Endodermal cell (in vitro differentiated cells): ENCODE results near the gene BEND5. TPM values are rescaled to one million over a fixed set of nuclear protein-coding genes. Genes with fewer than 3 reads are reported as not detected.

Source experiments
- DNase-seq: peaks from one replicate; pipeline ENCODE4 v3.0.0-alpha.2; 2017
- H3K27ac ChIP-seq: 2 replicates; pipeline ENCODE4 v1.5.1; 2013; ENCODE audit warnings: mild to moderate bottlenecking, low read depth, low read length, moderate library complexity
- H3K27me3 ChIP-seq: 2 replicates; pipeline ENCODE4 v1.6.1; 2013; ENCODE audit warnings: mild to moderate bottlenecking, low read length, moderate library complexity; ENCODE audit not compliant: insufficient read depth, control insufficient read depth, poor library complexity, severe bottlenecking
- H3K36me3 ChIP-seq: 2 replicates; pipeline ENCODE4 v1.7.0; 2013; ENCODE audit warnings: mild to moderate bottlenecking, low read length, moderate library complexity; ENCODE audit not compliant: control insufficient read depth, insufficient read depth
- H3K4me1 ChIP-seq: one replicate; pipeline ENCODE4 v1.7.0; 2013; ENCODE audit warnings: low read length; ENCODE audit not compliant: control insufficient read depth, insufficient read depth
- H3K4me3 ChIP-seq: 2 replicates; pipeline ENCODE4 v1.5.1; 2013; ENCODE audit warnings: mild to moderate bottlenecking, low read length, moderate library complexity
- H3K9ac ChIP-seq: 2 replicates; pipeline ENCODE4 v1.6.1; 2013; ENCODE audit warnings: mild to moderate bottlenecking, low read length, moderate library complexity; ENCODE audit not compliant: poor library complexity, severe bottlenecking; ENCODE audit errors: extremely low read depth
- H3K9me3 ChIP-seq: 2 replicates; pipeline ENCODE4 v1.6.1; 2013; ENCODE audit warnings: mild to moderate bottlenecking, low read length, moderate library complexity; ENCODE audit not compliant: control insufficient read depth
- H3K27ac Mint-ChIP-seq: 2 replicates; pipeline ENCODE4 v1.8.0; 2020; ENCODE audit warnings: mixed read lengths
- H3K27me3 Mint-ChIP-seq: 2 replicates; pipeline ENCODE4 v1.8.0; 2021; ENCODE audit warnings: mild to moderate bottlenecking, mixed read lengths; ENCODE audit not compliant: insufficient read depth
- H3K36me3 Mint-ChIP-seq: 2 replicates; pipeline ENCODE4 v1.8.0; 2020; ENCODE audit warnings: low read depth, mixed read lengths
- H3K4me1 Mint-ChIP-seq: 2 replicates; pipeline ENCODE4 v1.8.0; 2020; ENCODE audit warnings: mixed read lengths
- H3K4me3 Mint-ChIP-seq: 2 replicates; pipeline ENCODE4 v1.8.0; 2020; ENCODE audit warnings: mild to moderate bottlenecking, moderate library complexity, mixed read lengths
- H3K9me3 Mint-ChIP-seq: 2 replicates; pipeline ENCODE4 v1.8.0; 2020; ENCODE audit warnings: mild to moderate bottlenecking, mixed read lengths
- CTCF ChIP-seq: fragments of 200-600 bp; sonication (generic); conservative IDR thresholded peaks from 2 replicates; pipeline ENCODE4 v1.5.0; 2021; ENCODE audit warnings: antibody characterized with exemption, mild to moderate bottlenecking
- WGBS, 2 experiments: methylation state at CpG; one replicate each; pipeline versions ENCODE4 v1.1.5 to v1.1.7; 2013; ENCODE audit warnings: missing lambda C conversion rate in 2 of 2, mixed read lengths in 1 of 2; ENCODE audit not compliant: insufficient coverage in 1 of 2, insufficient read length in 1 of 2; 5-methylcytosine and 5-hydroxymethylcytosine counted together
- total RNA-seq, 2 donors: library from RNA; stranded (reverse); fragmentation: NEBNext Ultra II Directional in 1 of 2; extraction: Animal tissue kit (Norgen Biotek cat#: 25700) in 1 of 2; gene quantifications; 2 replicates in 1 of 2; 3 replicates in 1 of 2; pipeline ENCODE4 v1.2.1, GENCODE V29; 2021

The BEND5 gene
- total RNA-seq, 2 donors from 2014 or later = 5.9 to 6.1 TPM

GRCh38 chr1:48726139-48726538 is 50.6 kb downstream of the BEND5 start:
- no peaks in the 10 kb centered on the region for H3K27me3 ChIP-seq
- no peaks in the 10 kb centered on the region for H3K9me3 Mint-ChIP-seq
- no peaks in the 10 kb centered on the region for H3K36me3 ChIP-seq
- DNase-seq = no peak
- H3K27me3 Mint-ChIP-seq = no peaks in the 10 kb centered on the region
- H3K4me1 Mint-ChIP-seq = no peaks in the 10 kb centered on the region
- 98 to 100% methylated on average over 1 to 2 of the region's 2 CpGs for WGBS, 2 experiments
- no peak overlapping the region for H3K27ac Mint-ChIP-seq
- no peak overlapping the region for H3K9ac ChIP-seq
- no peak overlapping the region for H3K4me3 Mint-ChIP-seq
- TF ChIP-seq CTCF = no peak
- no peaks in the 10 kb centered on the region for H3K36me3 Mint-ChIP-seq
- H3K4me1 ChIP-seq = no peaks in the 10 kb centered on the region
- no peak overlapping the region for H3K4me3 ChIP-seq
- no peaks in the 10 kb centered on the region for H3K9me3 ChIP-seq
- no peak overlapping the region for H3K27ac ChIP-seq

- Histone ChIP-seq H3K9me3 (no peaks in the 10 kb centered on the region), H3K4me3 (no peak overlapping the region), H3K4me1 (no peaks in the 10 kb centered on the region), H3K27ac (no peak overlapping the region), H3K36me3 (no peaks in the 10 kb centered on the region), H3K9ac (no peak overlapping the region), H3K27me3 (no peaks in the 10 kb centered on the region)
- no peaks in the 10 kb centered on the region for H3K4me1 Mint-ChIP-seq
- no peak overlapping the region for H3K27ac Mint-ChIP-seq
- no peak overlapping the region for H3K4me3 Mint-ChIP-seq
- TF ChIP-seq CTCF = no peak
- no peak for DNase-seq
- H3K36me3 Mint-ChIP-seq = no peaks in the 10 kb centered on the region
- WGBS, 2 experiments = 93 to 96% methylated on average over 4 to 5 of the region's 5 CpGs
- no peaks in the 10 kb centered on the region for H3K9me3 Mint-ChIP-seq
- H3K27me3 Mint-ChIP-seq = no peaks in the 10 kb centered on the region
These were observed 51.2 kb downstream of the BEND5 start for GRCh38 chr1:48725341-48726046.

- no peaks in the 10 kb centered on the region for H3K36me3 Mint-ChIP-seq
- H3K36me3 ChIP-seq = no peaks in the 10 kb centered on the region
- H3K4me3 Mint-ChIP-seq = no peak overlapping the region
- no peaks in the 10 kb centered on the region for H3K4me1 ChIP-seq
- no peak for TF ChIP-seq CTCF
- no peaks in the 10 kb centered on the region for H3K27me3 ChIP-seq
- no peaks in the 10 kb centered on the region for H3K4me1 Mint-ChIP-seq
- no peak overlapping the region for H3K27ac ChIP-seq
- H3K9me3 ChIP-seq = no peaks in the 10 kb centered on the region
- no peak overlapping the region for H3K4me3 ChIP-seq
- H3K9ac ChIP-seq = no peak overlapping the region
- no peaks in the 10 kb centered on the region for H3K9me3 Mint-ChIP-seq
- H3K27ac Mint-ChIP-seq = no peak overlapping the region
- DNase-seq = no peak
- H3K27me3 Mint-ChIP-seq = no peaks in the 10 kb centered on the region
These were observed 55.8 kb downstream of the BEND5 start for GRCh38 chr1:48720929-48721328.
